GM21423 (cell line): Measurements from ENCODE around the gene UPF1.
"Not testable (repeated sequence)": the region's sequence is repeated elsewhere in the genome, so short reads cannot be mapped to it uniquely, and the experiment has no call there.

Source experiments
- ATAC-seq: cut with Tn5 transposase; IDR thresholded peaks from one replicate; pipeline ENCODE4 v1.9.1; 2021; ENCODE audit warnings: mild to moderate bottlenecking, moderate library complexity; ENCODE audit not compliant: unreplicated experiment

Gene UPF1

GRCh38 chr19:18913466-18913865, 81.7 kb downstream of the UPF1 start:
- ATAC-seq: no peak

DNA sequence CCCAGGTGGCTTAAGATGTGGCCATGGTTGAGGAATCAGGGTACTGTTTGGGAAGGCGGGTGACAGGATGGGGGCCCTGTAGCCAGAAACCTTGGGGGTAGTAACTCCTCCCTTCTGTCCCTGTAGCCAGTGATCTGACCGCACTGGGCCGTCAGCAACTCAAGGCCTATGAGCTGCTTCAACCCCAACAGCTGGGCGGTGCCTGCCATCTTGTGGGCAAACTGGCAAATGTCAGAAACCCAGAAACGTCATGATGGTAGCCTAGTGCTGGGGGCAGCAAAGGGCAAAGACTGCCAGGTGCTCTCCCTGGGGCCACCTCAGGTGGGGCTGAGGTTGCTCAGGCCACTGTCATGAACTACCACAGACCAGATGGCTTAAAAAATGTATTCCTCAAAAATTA, 83.9 kb downstream of the UPF1 start:
- no peak for ATAC-seq

DNA sequence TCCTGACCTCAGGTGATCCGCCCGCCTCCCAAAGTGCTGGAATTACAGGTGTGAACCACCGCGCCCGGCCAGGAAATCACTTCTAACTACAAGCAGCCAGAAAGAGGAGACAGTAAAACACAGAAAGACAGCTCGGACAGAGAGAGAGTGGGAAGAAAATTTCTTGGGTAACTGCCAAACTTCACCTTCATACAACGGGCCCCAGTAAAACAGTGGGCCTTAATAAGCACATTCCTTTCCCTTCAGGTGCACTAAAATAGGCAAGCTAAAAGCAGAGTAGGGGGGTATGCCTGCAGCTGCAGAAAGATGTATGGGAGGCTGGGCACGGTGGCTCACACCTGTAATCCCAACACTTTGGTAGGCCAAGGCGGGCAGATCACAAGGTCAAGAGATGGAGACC, 85.8 kb downstream of the UPF1 start:
- not testable (repeated sequence) for ATAC-seq
